ENCODE data around the gene SLC35F1. TPM values are rescaled to one million over a fixed set of nuclear protein-coding genes. Genes with fewer than 3 reads are reported as not detected.

SLC35F1 gene
- polyA plus RNA-seq, 1 donor (not counting 4 experiments of a cell fraction or from before 2014, with no cell fraction given), result not detected

GRCh38 chr6:118197539-118197938 lies 290.5 kb downstream of the SLC35F1 start:
- Histone ChIP-seq H3K9ac (ENCODE audit: control insufficient read depth, extremely low read depth, insufficient read depth, low read length) (no peak overlapping the region), H3K9me3 (ENCODE audit: control insufficient read depth, low read depth, low read length) (no peaks in the 10 kb centered on the region), H3K4me1 (ENCODE audit: control insufficient read depth, extremely low read depth, insufficient read depth, low read length) (no peaks in the 10 kb centered on the region), H3K36me3 (ENCODE audit: control insufficient read depth in 2 of 2, extremely low read depth in 1 of 2, insufficient read depth in 2 of 2, low read length in 2 of 2) (no peaks in the 10 kb centered on the region), H2AFZ (ENCODE audit: control insufficient read depth, low read length) (no peak overlapping the region), H3K4me2 (ENCODE audit: control insufficient read depth, extremely low read depth, insufficient read depth, low read depth, low read length) (no peak overlapping the region), H3K27me3 (ENCODE audit: control insufficient read depth, extremely low read depth, insufficient read depth, low read length) (no peaks in the 10 kb centered on the region), H3K4me3 (ENCODE audit: control insufficient read depth in 2 of 3, extremely low read depth in 1 of 3, insufficient read depth in 2 of 3, low read depth in 1 of 3, low read length in 3 of 3) (no peak overlapping the region), H4K20me1 (ENCODE audit: control insufficient read depth, extremely low read depth, insufficient read depth, low read length) (no peaks in the 10 kb centered on the region), H3K79me2 (ENCODE audit: control insufficient read depth, insufficient read depth, low read length) (no peaks in the 10 kb centered on the region), H3K27ac (ENCODE audit: control insufficient read depth, insufficient read depth, low read length) (no peak overlapping the region), H3K9me1 (ENCODE audit: control insufficient read depth, extremely low read depth, insufficient read depth, low read length) (no peaks in the 10 kb centered on the region)
- dilution Hi-C loops (cut with MboI; ENCODE audit: extremely low pct_ligation_motif_present, low sequenced_read_pairs), result no loop called here
- no peak for FAIRE-seq
- TF ChIP-seq EZH2 (IDR thresholded peaks at IDR 0.05; ENCODE audit: low read length), result no peak
- no peak for TF ChIP-seq CTCF (optimal IDR thresholded peaks at IDR 0.05 in 1 of 3, IDR thresholded peaks at IDR 0.05 in 1 of 3, conservative IDR thresholded peaks at IDR 0.05 in 1 of 3; ENCODE audit: extremely low read depth in 1 of 3, insufficient read depth in 2 of 3, low read length in 3 of 3)
- DNase-seq (ENCODE audit: low read depth, low spot score), result no peak

DNA sequence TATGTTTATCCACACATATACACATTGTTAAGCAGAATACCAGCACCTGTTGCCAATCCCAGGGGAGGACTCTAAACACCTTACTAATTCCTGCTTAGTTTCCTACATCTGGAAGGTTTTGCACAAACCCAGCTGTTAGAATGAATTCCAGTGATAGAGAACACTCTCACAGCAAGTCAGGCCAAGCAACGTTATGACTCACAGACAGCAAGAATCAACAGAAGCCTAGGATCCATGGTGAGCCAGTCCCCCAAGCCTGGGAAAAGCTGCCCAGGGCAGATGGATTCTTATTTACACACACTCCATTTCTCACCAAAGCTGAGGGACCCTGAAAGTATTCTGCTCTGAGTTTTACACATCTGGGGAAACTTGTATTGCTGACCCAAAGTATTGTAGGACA lies 291.7 kb downstream of the SLC35F1 start:
- DNase-seq (ENCODE audit: low read depth, low spot score) (no peak), FAIRE-seq (no peak)
- Histone ChIP-seq H3K9ac (ENCODE audit: control insufficient read depth, extremely low read depth, insufficient read depth, low read length) (no peak overlapping the region), H3K36me3 (ENCODE audit: control insufficient read depth in 2 of 2, extremely low read depth in 1 of 2, insufficient read depth in 2 of 2, low read length in 2 of 2) (no peaks in the 10 kb centered on the region), H3K9me3 (ENCODE audit: control insufficient read depth, low read depth, low read length) (no peaks in the 10 kb centered on the region), H4K20me1 (ENCODE audit: control insufficient read depth, extremely low read depth, insufficient read depth, low read length) (no peaks in the 10 kb centered on the region), H3K27ac (ENCODE audit: control insufficient read depth, insufficient read depth, low read length) (no peak overlapping the region), H3K4me3 (ENCODE audit: control insufficient read depth in 2 of 3, extremely low read depth in 1 of 3, insufficient read depth in 2 of 3, low read depth in 1 of 3, low read length in 3 of 3) (no peak overlapping the region), H2AFZ (ENCODE audit: control insufficient read depth, low read length) (no peak overlapping the region), H3K79me2 (ENCODE audit: control insufficient read depth, insufficient read depth, low read length) (no peaks in the 10 kb centered on the region), H3K4me1 (ENCODE audit: control insufficient read depth, extremely low read depth, insufficient read depth, low read length) (no peaks in the 10 kb centered on the region), H3K4me2 (ENCODE audit: control insufficient read depth, extremely low read depth, insufficient read depth, low read depth, low read length) (no peak overlapping the region), H3K9me1 (ENCODE audit: control insufficient read depth, extremely low read depth, insufficient read depth, low read length) (no peaks in the 10 kb centered on the region), H3K27me3 (ENCODE audit: control insufficient read depth, extremely low read depth, insufficient read depth, low read length) (no peaks in the 10 kb centered on the region)
- dilution Hi-C loops (cut with MboI; ENCODE audit: extremely low pct_ligation_motif_present, low sequenced_read_pairs), result no loop called here
- TF ChIP-seq CTCF (optimal IDR thresholded peaks at IDR 0.05 in 1 of 3, IDR thresholded peaks at IDR 0.05 in 1 of 3, conservative IDR thresholded peaks at IDR 0.05 in 1 of 3; ENCODE audit: extremely low read depth in 1 of 3, insufficient read depth in 2 of 3, low read length in 3 of 3), result no peak
- TF ChIP-seq EZH2 (IDR thresholded peaks at IDR 0.05; ENCODE audit: low read length), result no peak
